OCI-M2 (cell line): ENCODE data around the gene ATP8A1.

Source experiments
- DNase-seq: peaks from one replicate; lab custom pipeline; 2025; ENCODE audit not compliant: unreplicated experiment; lab: John Stamatoyannopoulos, UW

The ATP8A1 gene

DNA sequence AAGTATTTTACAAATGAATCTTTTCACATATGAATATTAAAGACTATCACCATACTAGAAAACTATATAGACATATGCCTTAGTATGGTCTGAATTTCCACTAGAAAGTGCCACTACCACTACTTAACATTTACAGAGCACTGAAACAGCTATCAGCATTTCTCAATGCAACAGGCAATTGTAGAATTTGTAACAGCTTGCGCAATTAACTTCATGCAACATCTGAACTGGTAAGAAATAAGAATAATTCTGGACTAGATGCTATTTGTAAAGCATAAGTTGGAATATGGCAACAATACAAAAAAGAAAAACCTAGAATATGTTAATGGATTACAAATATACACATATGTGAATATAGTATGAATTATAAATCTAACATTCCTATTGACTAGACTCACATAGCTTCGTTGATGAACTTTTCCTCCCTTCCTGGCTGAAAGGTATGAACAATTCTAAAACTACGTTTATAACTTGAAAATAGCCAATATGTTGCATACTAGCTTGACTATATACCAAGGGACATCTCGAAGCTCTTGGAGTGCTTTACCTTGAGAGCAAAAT, 82.0 kb downstream of the ATP8A1 start:
- DNase-seq = no peak

DNA sequence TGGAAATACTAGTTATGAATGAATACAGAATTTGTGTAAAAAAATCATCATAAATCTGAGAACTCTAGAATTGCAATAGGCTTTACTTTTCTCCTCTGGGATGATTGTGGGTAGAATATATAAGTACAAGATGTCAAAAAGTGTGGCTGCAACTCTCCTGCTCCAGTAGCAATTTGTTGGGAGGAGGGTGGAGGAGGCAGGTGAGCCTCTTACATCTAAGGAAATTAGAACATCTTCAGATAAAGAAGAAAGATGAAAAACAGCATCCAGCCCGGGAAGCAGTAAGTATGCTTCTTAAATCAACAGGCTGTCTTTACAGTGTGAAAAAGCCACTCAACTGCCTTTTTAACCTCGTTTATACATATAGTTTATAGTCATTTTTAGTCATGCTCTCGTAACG, 83.7 kb downstream of the ATP8A1 start:
- DNase-seq = no peak

DNA sequence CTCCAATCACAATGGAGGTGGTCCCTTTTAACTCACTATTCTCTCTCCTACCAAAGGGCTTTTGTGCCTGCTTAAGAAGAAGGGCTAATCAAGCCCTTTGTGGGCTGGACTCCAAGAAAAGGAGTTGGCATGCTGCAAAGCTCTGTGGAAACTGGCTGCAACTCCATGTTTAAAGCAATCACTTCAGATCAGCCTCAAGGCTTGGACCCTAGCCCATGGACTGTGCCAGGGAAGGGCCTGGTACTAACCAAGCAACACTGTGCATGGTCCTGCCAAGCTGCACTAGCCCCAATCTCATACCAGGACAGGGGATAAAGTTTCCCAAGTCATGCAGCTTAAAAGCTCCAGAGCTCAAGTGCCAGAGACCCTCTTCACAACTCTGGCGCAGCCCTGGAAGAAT, 86.7 kb downstream of the ATP8A1 start:
- no peak for DNase-seq

DNA sequence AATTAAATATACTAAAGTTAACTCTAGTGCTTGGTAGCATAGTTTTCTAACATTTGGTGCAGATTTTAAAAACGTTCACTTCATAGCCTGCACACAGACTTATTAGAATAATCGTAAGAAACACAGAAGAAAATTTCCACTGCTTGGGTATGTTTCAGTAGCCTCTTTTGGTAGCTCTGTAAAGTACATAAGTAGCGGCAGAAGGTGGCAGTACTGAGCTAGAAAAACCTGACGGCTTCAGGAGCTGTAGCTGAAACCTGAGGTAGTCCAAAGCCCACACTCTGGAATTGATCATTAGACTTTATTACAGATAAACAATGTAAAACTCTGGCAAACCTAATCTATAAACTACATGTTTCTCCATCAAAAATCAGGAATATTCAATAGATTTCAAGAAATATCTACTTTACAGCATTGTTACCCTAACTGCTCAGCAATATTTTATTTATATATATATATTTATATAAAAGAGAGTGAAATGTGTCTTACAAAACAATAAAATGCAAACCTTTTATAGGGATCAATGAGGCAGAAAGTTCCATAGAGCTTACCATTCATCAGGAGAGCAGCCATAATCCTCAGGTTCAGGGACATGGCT, 88.2 kb downstream of the ATP8A1 start:
- no peak for DNase-seq

DNA sequence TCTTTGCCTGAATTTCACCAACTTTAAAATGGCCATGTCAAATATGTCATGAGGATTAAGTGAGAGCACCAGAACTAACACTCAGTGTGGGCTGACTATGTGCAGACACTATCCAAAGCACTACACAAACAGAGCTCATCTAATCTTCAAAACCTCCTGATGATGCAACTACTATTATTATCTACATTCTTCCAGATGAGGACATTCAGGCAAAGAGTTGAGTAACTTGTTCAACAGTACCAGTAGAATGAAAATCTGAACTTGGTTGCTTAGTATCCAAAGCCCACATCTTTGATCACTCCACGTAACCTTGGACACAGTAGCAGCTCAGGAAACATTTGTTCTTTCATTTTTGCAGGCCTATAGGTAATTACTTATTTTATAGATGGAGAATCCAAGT, 90.1 kb downstream of the ATP8A1 start:
- DNase-seq = no peak

DNA sequence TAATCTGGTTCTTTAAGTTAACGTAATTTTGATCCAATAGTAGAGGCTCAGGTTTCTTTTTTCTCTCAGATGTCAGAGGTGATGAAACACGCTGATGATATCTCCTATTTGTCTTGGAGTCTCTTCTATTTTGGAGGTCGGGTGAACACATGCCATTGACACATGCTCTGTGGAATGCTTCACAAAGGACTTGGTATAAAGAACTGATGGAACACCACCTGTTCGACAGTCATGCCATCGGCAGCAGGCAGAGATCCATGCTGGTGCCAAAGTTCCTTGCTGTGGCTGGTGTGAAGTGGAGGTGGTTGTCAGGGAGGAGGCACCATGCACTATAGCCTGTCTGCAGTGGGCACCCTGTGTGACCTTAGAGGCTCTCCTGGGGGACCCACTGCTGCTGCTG, 94.9 kb downstream of the ATP8A1 start:
- DNase-seq = no peak

DNA sequence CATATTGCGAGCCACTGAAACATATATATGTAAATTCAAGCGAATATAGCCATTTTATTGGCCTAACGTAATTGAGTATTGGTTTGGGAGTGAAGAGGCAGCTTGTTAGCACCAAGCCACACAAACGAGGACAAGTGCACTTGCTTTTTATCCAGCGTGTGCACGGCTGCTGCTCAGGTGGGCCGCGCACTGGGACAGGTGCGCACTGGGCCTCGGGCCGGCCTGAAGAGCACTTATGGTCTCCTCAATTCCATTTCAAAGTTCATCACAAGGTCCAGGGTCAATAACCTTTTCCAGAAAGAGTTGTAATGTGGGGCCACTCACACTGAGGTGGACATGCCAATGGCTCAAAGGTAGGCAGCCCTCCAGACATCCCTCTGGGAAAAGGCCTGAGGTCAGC, 95.9 kb downstream of the ATP8A1 start:
- DNase-seq = no peak

DNA sequence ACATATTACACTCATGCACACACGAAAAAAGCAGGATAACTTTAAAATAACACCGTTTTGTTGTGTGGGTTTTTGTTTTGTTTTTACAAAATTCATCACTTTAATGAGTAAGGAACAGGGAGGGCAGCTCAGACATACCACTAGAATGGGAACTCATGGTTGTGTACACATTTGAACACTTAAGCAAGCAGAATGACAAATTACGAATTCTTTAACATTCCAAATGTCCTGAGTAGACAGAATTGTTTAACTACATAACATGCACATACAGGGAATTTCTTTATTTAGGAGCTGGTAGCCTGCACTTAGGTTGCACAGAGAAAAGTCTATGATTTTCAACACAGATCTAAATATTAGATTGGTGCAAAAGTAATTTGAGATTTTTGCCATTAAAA, 96.4 kb downstream of the ATP8A1 start:
- DNase-seq = no peak

DNA sequence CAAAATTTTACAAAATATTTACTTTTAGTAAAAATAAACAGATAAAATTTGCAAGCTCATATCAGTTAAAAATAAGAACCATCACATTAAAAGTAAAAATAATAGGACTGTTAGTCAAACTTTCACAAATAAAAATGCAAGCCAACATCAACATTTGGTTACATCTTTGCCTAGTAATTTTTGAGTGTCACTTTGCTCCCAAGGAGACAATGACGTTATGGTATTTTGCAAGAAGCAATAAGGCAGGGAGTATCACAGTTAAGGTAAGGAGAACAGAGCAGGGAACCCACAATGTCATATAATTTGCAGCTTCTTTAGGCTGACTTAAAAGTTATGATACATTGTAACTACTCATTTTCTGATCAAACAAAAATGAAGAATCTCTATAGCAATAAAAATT, 98.7 kb downstream of the ATP8A1 start:
- DNase-seq = no peak

DNA sequence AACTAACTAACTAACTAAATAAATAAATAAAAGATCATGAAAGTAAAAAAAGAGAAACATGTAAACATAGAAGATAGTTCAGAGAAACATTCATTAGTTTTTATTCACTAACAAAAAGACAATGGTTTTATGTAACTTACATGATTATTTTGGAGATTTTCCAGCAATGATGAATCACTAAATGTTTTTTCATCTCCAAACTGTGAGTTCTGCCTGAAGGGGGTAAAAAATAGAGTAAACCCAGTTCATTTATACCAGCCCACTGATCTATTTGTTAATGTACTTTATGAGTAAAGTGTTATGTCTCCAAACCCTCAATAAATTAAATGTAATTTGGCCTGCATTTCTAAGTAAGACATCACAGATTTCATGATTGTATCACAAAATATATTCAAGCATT, 101.1 kb downstream of the ATP8A1 start:
- no peak for DNase-seq

DNA sequence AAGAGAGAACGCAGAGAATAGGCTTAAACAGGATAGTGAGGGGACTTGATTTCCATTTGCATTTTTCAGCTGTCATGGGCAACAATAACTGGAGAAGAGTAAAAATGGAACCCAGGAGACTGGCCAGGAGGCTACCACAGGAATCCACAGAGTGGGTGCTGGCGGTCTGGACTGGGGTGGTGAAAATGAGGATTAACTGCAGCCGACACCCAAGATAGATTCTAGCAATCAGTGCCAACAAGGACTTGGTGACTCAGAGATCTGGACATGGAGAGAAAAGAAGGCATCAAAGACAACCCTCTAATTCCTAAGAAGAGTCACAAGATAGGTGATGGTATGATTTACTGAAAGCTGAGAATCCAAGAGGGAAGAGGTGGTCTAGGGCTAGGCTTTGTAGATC, 102.8 kb downstream of the ATP8A1 start:
- no peak for DNase-seq

DNA sequence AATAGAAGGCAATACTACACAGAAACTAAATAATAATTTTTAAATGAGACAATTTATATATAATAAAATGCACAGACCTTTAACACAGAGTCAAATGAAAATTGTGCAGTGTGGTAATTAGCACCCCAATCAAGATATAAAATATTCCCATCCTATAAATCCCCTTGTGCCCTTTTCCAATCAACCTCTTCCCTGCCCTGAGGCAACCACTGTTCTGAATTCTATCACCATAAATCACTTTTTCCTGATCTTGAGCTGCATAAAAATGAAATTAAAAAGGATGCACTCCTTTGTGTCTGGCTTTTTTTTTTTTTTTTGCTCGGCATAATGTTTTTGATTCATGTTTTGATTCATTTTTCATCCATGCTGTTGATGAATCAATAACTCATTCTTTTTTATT, 107.0 kb downstream of the ATP8A1 start:
- DNase-seq = no peak

DNA sequence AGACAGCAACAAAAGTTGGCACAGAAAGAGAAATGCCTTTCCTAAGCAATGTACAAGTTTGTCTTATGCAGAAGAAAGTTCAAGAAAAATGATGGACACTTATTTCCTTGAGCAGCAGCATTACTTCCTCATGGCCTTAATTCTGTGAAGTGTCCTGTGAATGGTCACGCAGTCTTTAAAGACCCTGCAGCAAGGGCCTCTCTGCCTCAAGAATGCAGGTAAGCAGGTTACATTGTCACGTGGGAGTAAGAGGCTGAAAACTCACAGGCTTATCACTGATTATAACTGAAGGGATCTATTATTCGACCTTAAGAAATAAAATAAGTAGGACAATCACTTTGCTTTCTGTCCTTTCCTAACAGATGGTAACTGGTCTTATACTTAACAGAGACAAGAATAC, 109.1 kb downstream of the ATP8A1 start:
- no peak for DNase-seq

DNA sequence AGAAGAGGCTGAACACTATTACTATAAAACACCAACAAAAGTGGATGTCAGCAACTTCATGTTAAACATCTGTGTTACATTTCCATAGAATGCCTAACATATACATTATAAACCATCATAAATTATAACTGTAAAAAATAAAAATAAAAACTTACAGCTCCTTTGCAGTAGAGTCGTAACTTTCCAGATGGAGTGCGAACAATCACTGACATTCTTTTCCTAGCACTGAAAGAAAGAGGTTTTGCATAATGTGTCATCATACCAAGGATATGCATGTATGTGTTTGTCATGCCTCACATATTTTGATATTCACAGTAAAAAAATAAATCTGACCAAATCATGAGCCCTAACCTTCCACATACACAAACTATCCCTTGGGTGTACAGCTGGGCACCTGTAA, 113.1 kb downstream of the ATP8A1 start:
- DNase-seq = no peak

DNA sequence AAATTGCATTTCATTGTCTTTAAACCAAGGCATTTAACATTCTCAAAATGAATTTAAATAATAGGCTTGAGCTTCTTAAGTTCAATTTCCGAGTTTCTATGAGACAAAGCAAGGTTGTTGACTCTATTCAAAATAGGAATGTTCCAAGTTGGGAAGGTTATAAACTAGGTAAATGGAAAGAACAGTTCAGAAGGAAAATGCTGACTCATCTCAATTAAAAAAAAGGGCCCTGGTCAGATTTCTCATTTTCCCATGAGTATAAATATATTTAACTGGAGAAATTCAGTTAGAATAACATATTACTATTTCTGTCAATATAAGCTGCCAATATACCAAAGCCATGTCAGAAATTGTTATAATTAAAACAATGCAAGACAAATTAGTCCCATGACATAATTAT, 113.8 kb downstream of the ATP8A1 start:
- no peak for DNase-seq

DNA sequence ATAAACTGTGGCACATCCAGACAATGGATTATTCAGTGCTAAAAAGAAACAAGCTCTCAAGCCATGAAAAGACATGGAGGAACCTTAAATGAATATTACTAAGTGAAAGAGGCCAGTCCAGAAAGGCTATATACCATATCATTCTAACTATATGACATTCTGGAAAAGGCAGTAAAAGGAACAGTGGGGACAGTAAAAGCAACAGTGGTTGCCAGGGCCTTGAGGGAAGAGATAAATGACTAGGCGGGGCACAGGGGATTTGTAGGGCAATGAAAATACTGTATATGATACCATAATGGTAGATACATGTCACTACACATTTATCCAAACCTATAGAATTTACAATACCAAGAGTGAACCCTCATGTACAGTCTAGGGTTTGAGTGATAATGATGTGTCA, 115.3 kb downstream of the ATP8A1 start:
- DNase-seq = no peak

DNA sequence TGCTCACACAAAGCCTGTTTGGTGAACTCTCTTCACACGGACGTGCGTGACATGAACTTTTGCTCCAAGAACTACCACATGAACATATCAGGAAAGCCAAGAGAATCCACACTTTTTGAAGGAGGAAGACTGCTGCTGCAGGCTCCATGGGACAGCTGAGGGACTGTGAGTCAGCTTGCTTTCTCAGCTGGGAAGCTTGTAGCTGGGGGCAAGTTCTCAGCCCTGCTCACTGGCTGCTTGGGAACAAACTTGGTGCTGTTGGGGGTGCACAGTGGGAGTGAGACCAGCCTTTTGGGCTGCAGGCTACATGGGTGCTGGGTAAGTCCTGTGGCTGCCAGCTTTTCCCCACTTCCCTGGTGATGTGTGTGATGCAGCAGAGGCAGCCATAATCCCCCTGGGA, 123.9 kb downstream of the ATP8A1 start:
- no peak for DNase-seq

DNA sequence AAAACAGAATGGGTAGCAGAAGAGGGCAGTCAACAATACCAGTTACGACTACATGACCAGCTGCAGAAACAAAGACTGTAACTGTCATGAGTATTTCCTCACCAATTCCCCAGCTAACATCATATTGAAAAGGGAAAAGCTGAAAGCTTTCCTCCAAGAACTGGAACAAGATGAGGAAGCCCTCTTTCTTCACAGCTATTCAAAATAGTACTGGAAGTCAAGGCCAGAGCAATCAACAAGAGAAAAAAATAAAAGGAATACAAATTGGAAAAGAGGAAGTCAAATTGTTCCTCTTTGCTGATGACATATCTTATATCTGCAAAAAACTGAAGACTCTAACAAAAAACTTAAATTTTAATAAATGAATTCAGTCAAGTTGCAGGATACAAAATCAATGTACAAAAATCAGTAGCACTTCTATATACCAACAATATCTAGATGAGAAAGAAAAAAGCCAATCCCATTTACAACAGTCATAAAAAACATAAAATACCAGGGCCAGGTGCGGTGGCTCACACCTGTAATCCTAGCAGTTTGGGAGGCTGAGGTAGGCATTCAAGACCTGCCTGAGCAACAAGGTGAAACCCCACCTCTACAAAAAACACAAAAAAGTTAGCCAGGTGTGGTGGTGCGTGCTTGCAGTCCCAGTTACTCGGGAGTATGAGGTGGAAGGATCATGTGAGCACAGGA, 125.4 kb downstream of the ATP8A1 start:
- no peak for DNase-seq

DNA sequence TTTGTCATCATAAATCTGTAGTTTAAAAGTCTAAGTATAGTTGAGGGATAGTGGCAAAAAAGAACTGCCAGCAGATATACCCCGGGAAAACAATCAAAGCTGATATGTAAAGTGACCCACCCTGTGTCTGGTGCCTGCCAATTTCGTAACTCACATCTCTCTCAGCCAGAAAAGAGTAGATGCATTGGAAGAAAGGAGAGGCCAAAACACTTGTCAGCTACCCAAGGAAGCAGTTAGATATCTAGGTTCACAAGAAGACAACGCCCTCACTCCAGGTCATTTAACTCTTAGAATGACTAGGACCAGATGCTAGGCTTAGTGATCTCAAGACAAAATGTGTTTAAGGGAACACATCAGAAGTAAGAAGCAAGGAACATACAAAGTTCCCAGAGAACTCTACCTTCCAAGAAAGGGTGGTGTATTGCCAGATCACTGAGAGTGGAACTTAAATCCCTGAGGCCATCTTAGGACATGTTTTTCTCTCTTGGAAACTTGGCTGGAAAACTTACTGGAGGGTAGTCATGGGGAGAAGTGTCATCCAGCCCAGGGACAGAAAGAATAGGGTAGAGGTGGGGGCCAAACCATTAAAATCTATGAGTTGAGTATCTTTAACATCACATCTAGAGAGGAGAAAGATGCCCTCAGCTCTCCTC, 133.7 kb downstream of the ATP8A1 start:
- DNase-seq = no peak

DNA sequence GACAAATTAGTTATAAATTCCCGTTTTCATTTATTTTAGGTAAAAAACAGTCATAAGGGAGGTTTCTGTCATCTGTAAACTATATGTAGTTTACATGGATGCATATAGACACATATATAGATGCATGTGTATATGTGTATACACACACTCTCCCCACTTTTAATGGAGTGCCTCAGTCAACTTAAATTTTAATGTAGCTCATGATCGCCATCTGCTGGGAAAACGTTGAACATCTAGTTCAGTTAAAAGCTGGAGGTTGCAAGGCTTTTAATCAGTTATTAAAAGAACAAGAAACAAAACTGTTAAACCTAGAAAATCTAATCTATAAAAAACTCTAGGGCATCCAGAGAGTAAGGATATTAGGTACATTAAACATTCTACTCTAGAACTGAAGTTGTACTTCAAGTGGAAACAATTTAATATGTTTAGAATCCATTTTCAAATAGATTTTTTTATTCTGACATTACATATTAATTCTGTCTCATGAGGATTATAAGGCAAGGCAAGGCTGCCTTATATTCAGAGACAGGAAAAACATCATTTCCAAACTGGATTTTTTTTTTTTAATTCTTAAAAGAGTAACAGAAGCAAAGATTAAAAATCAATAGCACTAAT, 137.0 kb downstream of the ATP8A1 start:
- DNase-seq = no peak

DNA sequence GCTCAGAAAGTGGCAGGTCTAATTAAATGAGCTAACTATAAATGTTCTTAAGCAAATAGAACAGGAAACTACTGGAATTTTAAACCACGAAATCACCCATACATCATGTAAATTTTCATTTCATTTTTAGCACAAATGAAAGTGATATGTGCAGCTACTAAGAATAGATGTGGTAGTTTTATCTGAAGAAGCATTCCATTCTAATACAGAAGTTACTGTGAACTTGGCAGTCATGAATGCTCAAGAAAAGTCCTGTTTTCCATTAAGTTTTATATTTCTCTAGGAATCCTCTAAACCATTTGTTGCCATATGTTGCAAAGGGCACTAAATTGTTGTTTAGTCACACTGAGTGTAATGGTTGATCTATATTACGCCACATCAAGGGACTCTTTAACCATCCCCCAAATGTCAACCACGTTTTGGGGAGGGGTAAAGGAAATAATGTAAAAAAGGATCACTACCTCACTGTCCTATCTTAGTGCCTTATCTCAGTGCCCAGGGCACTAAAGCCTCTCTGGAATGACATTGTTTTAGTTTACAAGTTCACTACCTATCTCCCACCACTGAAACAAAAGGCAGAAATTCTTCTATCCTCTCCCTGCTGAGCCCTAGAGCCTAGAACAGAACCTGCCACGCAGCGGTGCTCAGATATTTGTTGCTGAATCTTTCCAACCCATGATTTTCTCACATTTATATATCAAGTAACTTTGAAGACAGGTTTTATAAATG, 141.6 kb downstream of the ATP8A1 start:
- DNase-seq = no peak
